Erythroblast (primary cell): ENCODE data around the gene HEPN1.

Experiments used
- GATA1 ChIP-seq: IDR thresholded peaks from 2 replicates; pipeline ENCODE4 v1.6.1; 2011; ENCODE audit warnings: low read depth, mild to moderate bottlenecking, control low read depth, low read length, moderate library complexity
- POLR2A ChIP-seq: IDR thresholded peaks from 2 replicates; pipeline ENCODE4 v1.6.1; 2011; ENCODE audit warnings: mild to moderate bottlenecking, low read length

DNA sequence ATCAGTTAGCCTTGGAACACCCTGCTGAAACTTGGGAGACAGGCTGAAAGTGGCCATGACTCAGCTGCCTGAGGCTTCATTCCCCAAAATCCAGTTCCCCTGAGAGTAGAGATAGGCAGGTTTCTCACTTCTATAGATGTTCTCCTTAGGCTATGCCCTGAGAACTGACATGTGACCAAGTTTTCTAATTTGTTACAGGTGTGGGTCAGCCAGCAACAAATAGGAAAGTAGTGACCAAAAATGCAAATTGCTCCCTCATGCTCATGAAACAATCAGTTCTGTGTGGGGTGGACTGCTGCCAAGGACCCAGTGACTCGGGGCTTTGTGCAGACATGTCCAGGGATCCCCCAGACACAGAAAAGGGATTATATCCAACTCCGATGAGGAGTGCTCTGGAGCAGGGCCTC, 27.7 kb downstream of the HEPN1 start:
- no peak for TF ChIP-seq POLR2A
- no peak for TF ChIP-seq GATA1
